Neural cell (in vitro differentiated cells): ENCODE results near the gene ATF7IP2. TPM values are rescaled to one million over a fixed set of nuclear protein-coding genes. Genes with fewer than 3 reads are reported as not detected.
"Not testable (repeated sequence)": the region's sequence is repeated elsewhere in the genome, so short reads cannot be mapped to it uniquely, and the experiment has no call there.

Source experiments
- H2AFZ ChIP-seq: fragments of 200-600, 300-800 bp; sonication (generic), shearing (Covaris generic); 2 replicates; pipeline ENCODE4 v1.6.0; 2014; ENCODE audit warnings: low read depth, mild to moderate bottlenecking, antibody characterized with exemption, low read length, moderate library complexity
- H3F3A ChIP-seq: fragments of 200-600 bp; shearing (Covaris generic); 2 replicates; pipeline ENCODE4 v1.6.1; 2016; ENCODE audit warnings: mild to moderate bottlenecking, moderate library complexity, mixed read lengths, antibody characterized with exemption, low read length; ENCODE audit not compliant: insufficient read depth, poor library complexity, severe bottlenecking
- H3K27ac ChIP-seq: fragments of 200-600, 300-800 bp; sonication (generic), shearing (Covaris generic); 2 replicates; pipeline ENCODE4 v1.5.1; 2014; ENCODE audit warnings: mild to moderate bottlenecking, low read length, moderate library complexity
- H3K27me3 ChIP-seq: fragments of 300-800, 200-600 bp; sonication (generic), shearing (Covaris generic); 2 replicates; pipeline ENCODE4 v1.6.0; 2014; ENCODE audit warnings: mild to moderate bottlenecking, low read depth, low read length, moderate library complexity; ENCODE audit not compliant: insufficient read depth
- H3K36me3 ChIP-seq: fragments of 300-800, 200-600 bp; sonication (generic), shearing (Covaris generic); 2 replicates; pipeline ENCODE4 v1.5.1; 2014; ENCODE audit warnings: mild to moderate bottlenecking, antibody characterized with exemption, low read length, moderate library complexity; ENCODE audit not compliant: insufficient read depth
- H3K4me2 ChIP-seq: fragments of 300-800, 200-600 bp; sonication (generic), shearing (Covaris generic); 2 replicates; pipeline ENCODE4 v1.6.0; 2014; ENCODE audit warnings: mild to moderate bottlenecking, low read length
- H3K4me3 ChIP-seq: fragments of 300-800, 200-600 bp; sonication (generic), shearing (Covaris generic); 2 replicates; pipeline ENCODE4 v1.5.1; 2014; ENCODE audit warnings: mild to moderate bottlenecking, low read length, moderate library complexity
- H3K79me2 ChIP-seq: fragments of 200-600 bp; shearing (Covaris generic); replicated peaks from 2 replicates; pipeline ENCODE4 v1.6.0; 2014; ENCODE audit warnings: mild to moderate bottlenecking, low read length, moderate library complexity; ENCODE audit not compliant: insufficient read depth
- H3K9ac ChIP-seq: fragments of 300-800, 200-600 bp; sonication (generic), shearing (Covaris generic); 2 replicates; pipeline ENCODE4 v1.6.1; 2016; ENCODE audit warnings: mild to moderate bottlenecking, low read length, mixed read lengths
- H3K9me2 ChIP-seq: fragments of 200-600 bp; shearing (Covaris generic); 2 replicates; pipeline ENCODE4 v1.6.1; 2016; ENCODE audit warnings: mild to moderate bottlenecking, low read length, mixed read lengths; ENCODE audit not compliant: insufficient read depth
- H3K9me3 ChIP-seq: fragments of 200-600, 300-800 bp; sonication (generic), shearing (Covaris generic); 2 replicates; pipeline ENCODE4 v1.6.1; 2016; ENCODE audit warnings: mild to moderate bottlenecking, mixed run types, low read length, moderate library complexity, mixed read lengths
- H4K20me1 ChIP-seq: fragments of 200-600 bp; shearing (Covaris generic); 2 replicates; pipeline ENCODE4 v1.6.1; 2016; ENCODE audit warnings: mild to moderate bottlenecking, mixed run types; ENCODE audit not compliant: insufficient read depth
- CTCF ChIP-seq: fragments of 450-650 bp; IDR thresholded peaks from 2 replicates; pipeline ENCODE4 v1.5.1; 2014; ENCODE audit warnings: antibody characterized with exemption, mild to moderate bottlenecking, moderate library complexity; ENCODE audit not compliant: poor library complexity, severe bottlenecking
- EP300 ChIP-seq: fragments of 450-650 bp; conservative IDR thresholded peaks from 2 replicates; pipeline ENCODE4 v1.6.1; 2014; ENCODE audit warnings: antibody characterized with exemption, mild to moderate bottlenecking, moderate library complexity; ENCODE audit not compliant: poor library complexity, severe bottlenecking
- EZH2 ChIP-seq: fragments of 200-600, 300-800 bp; shearing (Covaris generic), sonication (generic); IDR thresholded peaks from 2 replicates; pipeline ENCODE4 v1.6.1; 2014; ENCODE audit warnings: antibody characterized with exemption, low read length, borderline replicate concordance, mild to moderate bottlenecking; ENCODE audit not compliant: insufficient read depth, poor library complexity, severe bottlenecking
- MXI1 ChIP-seq: fragments of 450-650 bp; conservative IDR thresholded peaks from 2 replicates; pipeline ENCODE4 v1.6.1; 2014; ENCODE audit warnings: antibody characterized with exemption, mild to moderate bottlenecking; ENCODE audit not compliant: poor library complexity, severe bottlenecking
- POLR2AphosphoS5 ChIP-seq: IDR thresholded peaks from 2 replicates; pipeline ENCODE4 v1.6.1; 2012
- RAD21 ChIP-seq: fragments of 450-650 bp; conservative IDR thresholded peaks from 2 replicates; pipeline ENCODE4 v1.6.1; 2014; ENCODE audit warnings: antibody characterized with exemption, mild to moderate bottlenecking, moderate library complexity
- SMC3 ChIP-seq: fragments of 450-650 bp; conservative IDR thresholded peaks from 2 replicates; pipeline ENCODE4 v1.6.1; 2014; ENCODE audit warnings: antibody characterized with exemption, mild to moderate bottlenecking, moderate library complexity; ENCODE audit not compliant: poor library complexity
- TAF1 ChIP-seq: IDR thresholded peaks from 2 replicates; pipeline ENCODE4 v1.6.1; 2012; ENCODE audit warnings: low read depth
- polyA plus RNA-seq: library from polyadenylated mRNA; depleted of rRNA; stranded (reverse); fragments of >200 nt; gene quantifications from 2 replicates; pipeline ENCODE4 v1.2.3, GENCODE V29; 2014

ATF7IP2 gene
- polyA plus RNA-seq, 1 donor from 2014 or later: 20.9 TPM

- no peaks in the 10 kb centered on the region for H3K9me3 ChIP-seq
- no peak overlapping the region for H3K27ac ChIP-seq
- H3K9ac ChIP-seq: no peak overlapping the region
- H3K27me3 ChIP-seq: no peaks in the 10 kb centered on the region
- H3F3A ChIP-seq: no peaks in the 10 kb centered on the region
- no peaks in the 10 kb centered on the region for H3K9me2 ChIP-seq
- H2AFZ ChIP-seq: no peak overlapping the region
- H3K4me3 ChIP-seq: no peak overlapping the region
- H4K20me1 ChIP-seq: no peaks in the 10 kb centered on the region
- no peaks in the 10 kb centered on the region for H3K79me2 ChIP-seq
- no peaks in the 10 kb centered on the region for H3K36me3 ChIP-seq
- H3K4me2 ChIP-seq: no peak overlapping the region
- no peak for TF ChIP-seq POLR2AphosphoS5
- TF ChIP-seq TAF1: no peak
- TF ChIP-seq RAD21: no peak
- no peak for TF ChIP-seq MXI1
- TF ChIP-seq SMC3: no peak
- TF ChIP-seq EP300: no peak
- no peak for TF ChIP-seq EZH2
- no peak for TF ChIP-seq CTCF
Measured at GRCh38 chr16:10356870-10357842, 28.7 kb upstream of the ATF7IP2 start.

GRCh38 chr16:10361747-10362076 lies 24.1 kb upstream of the ATF7IP2 start:
- H3K9me2 ChIP-seq, H3F3A ChIP-seq, H3K9ac ChIP-seq, H3K79me2 ChIP-seq, H3K4me3 ChIP-seq, H2AFZ ChIP-seq, H3K4me2 ChIP-seq, H3K36me3 ChIP-seq, H3K27ac ChIP-seq, H3K9me3 ChIP-seq, H3K27me3 ChIP-seq, H4K20me1 ChIP-seq: not testable (repeated sequence)

- no peak for TF ChIP-seq POLR2AphosphoS5
- no peak for TF ChIP-seq MXI1
- no peak for TF ChIP-seq EZH2
- Histone ChIP-seq H3K27ac (no peak overlapping the region), H3K9me3 (no peaks in the 10 kb centered on the region), H3K4me3 (no peak overlapping the region), H3F3A (no peaks in the 10 kb centered on the region), H4K20me1 (no peaks in the 10 kb centered on the region), H3K79me2 (no peaks in the 10 kb centered on the region), H3K9me2 (no peaks in the 10 kb centered on the region), H3K4me2 (no peak overlapping the region), H2AFZ (no peak overlapping the region), H3K27me3 (no peaks in the 10 kb centered on the region), H3K36me3 (no peaks in the 10 kb centered on the region), H3K9ac (no peak overlapping the region)
Measured at GRCh38 chr16:10362077-10362863, 23.6 kb upstream of the ATF7IP2 start.

- not testable (repeated sequence) for H3K9me3 ChIP-seq, H3K27ac ChIP-seq, H3K4me2 ChIP-seq, H3K9ac ChIP-seq, H3F3A ChIP-seq, H4K20me1 ChIP-seq, H3K79me2 ChIP-seq, H3K4me3 ChIP-seq, H3K36me3 ChIP-seq, H2AFZ ChIP-seq, H3K27me3 ChIP-seq, H3K9me2 ChIP-seq
Measured at GRCh38 chr16:10362864-10363197, 23.0 kb upstream of the ATF7IP2 start.

GRCh38 chr16:10366619-10367018 lies 19.2 kb upstream of the ATF7IP2 start:
- not testable (repeated sequence) for H3F3A ChIP-seq, H3K9me3 ChIP-seq, H3K9ac ChIP-seq, H3K79me2 ChIP-seq, H3K36me3 ChIP-seq, H4K20me1 ChIP-seq, H3K4me3 ChIP-seq, H2AFZ ChIP-seq, H3K27me3 ChIP-seq, H3K9me2 ChIP-seq, H3K4me2 ChIP-seq, H3K27ac ChIP-seq
